Liver (tissue), 3 donors: Measurements from ENCODE around the gene SIGLEC8.

Experiments
- CTCF ChIP-seq: fragments of 150-350 bp; IDR thresholded peaks from 2 replicates; pipeline ENCODE4 v1.5.1; 2017; ENCODE audit warnings: improper control_type of control experiment, low read depth, low read length; ENCODE audit not compliant: missing input control
- EGR1 ChIP-seq, 2 donors: IDR thresholded peaks; 2 replicates each; pipeline ENCODE4 v1.6.1; 2016 to 2018; ENCODE audit warnings: antibody characterized with exemption in 2 of 2, low read depth in 2 of 2
- GABPA ChIP-seq, 2 donors: IDR thresholded peaks in 1 of 2; conservative IDR thresholded peaks in 1 of 2; 2 replicates each; pipeline ENCODE4 v1.6.1; 2016; ENCODE audit warnings: antibody characterized with exemption in 2 of 2, mild to moderate bottlenecking in 1 of 2, moderate library complexity in 1 of 2
- JUND ChIP-seq, 2 donors: IDR thresholded peaks; 2 replicates each; pipeline ENCODE4 v1.6.1; 2016; ENCODE audit warnings: antibody characterized with exemption in 2 of 2
- MAX ChIP-seq: IDR thresholded peaks from 2 replicates; pipeline ENCODE4 v1.6.1; 2016; ENCODE audit warnings: antibody characterized with exemption
- RAD21 ChIP-seq, 2 donors: IDR thresholded peaks; 2 replicates each; pipeline ENCODE4 v1.6.1; 2016; ENCODE audit warnings: antibody characterized with exemption in 2 of 2, mild to moderate bottlenecking in 2 of 2
- REST ChIP-seq: IDR thresholded peaks from 2 replicates; pipeline ENCODE4 v1.6.1; 2016; ENCODE audit warnings: antibody characterized with exemption, mild to moderate bottlenecking
- RXRA ChIP-seq, 2 donors: IDR thresholded peaks; 2 replicates each; pipeline ENCODE4 v1.6.1; 2017 to 2018; ENCODE audit warnings: antibody characterized with exemption in 2 of 2, mild to moderate bottlenecking in 1 of 2
- SP1 ChIP-seq: IDR thresholded peaks from 2 replicates; pipeline ENCODE4 v1.6.1; 2018; ENCODE audit warnings: antibody characterized with exemption, mild to moderate bottlenecking
- TAF1 ChIP-seq: conservative IDR thresholded peaks from 2 replicates; pipeline ENCODE4 v1.6.1; 2016; ENCODE audit warnings: antibody characterized with exemption, mild to moderate bottlenecking
- donor health status: healthy.
- donor health status: healthy.

- TF ChIP-seq CTCF (no peak), RXRA (IDR thresholded peaks at IDR 0.05) (no peak), TAF1 (no peak), REST (no peak), JUND (IDR thresholded peaks at IDR 0.05) (no peak), RAD21 (IDR thresholded peaks at IDR 0.05) (no peak), GABPA (IDR thresholded peaks at IDR 0.05 in 1 of 2, conservative IDR thresholded peaks at IDR 0.05 in 1 of 2) (no peak), EGR1 (IDR thresholded peaks at IDR 0.05; ENCODE audit: low read depth in 2 of 2) (no peak), SP1 (no peak), MAX (no peak)
Measured at GRCh38 chr19:51485960-51486660, 27.9 kb upstream of the SIGLEC8 start.
